Spleen (tissue), 11 donors: ENCODE measurements around the gene AMPH. TPM values are rescaled to one million over a fixed set of nuclear protein-coding genes. Genes with fewer than 3 reads are reported as not detected.

ENCODE experiments used
- DNase-seq: peaks from one replicate; pipeline ENCODE4 v3.0.0-alpha.2; 2020
- H3K27ac ChIP-seq, 8 donors: fragments of 200-600 bp; sonication (generic) in 7 of 8; 1 replicate in 4 of 8; 2 replicates in 4 of 8; pipeline versions ENCODE4 v1.5.0 to v1.8.0; 2016 to 2021; ENCODE audit warnings: inconsistent platforms in 4 of 8, mild to moderate bottlenecking in 4 of 8, moderate library complexity in 1 of 8
- H3K27me3 ChIP-seq, 7 donors: fragments of 200-600 bp; sonication (generic) in 6 of 7; replicated peaks in 1 of 7; 1 replicate in 4 of 7; 2 replicates in 3 of 7; pipeline versions ENCODE4 v1.5.0 to v1.8.0; 2016 to 2021; ENCODE audit warnings: inconsistent platforms in 3 of 7, mild to moderate bottlenecking in 1 of 7
- H3K36me3 ChIP-seq, 6 donors: fragments of 200-600 bp; sonication (generic) in 5 of 6; 1 replicate in 4 of 6; 2 replicates in 2 of 6; pipeline versions ENCODE4 v1.5.0 to v1.8.0; 2016 to 2021; ENCODE audit warnings: inconsistent platforms in 2 of 6
- H3K4me1 ChIP-seq, 6 donors: fragments of 200-600 bp; sonication (generic) in 5 of 6; 1 replicate in 3 of 6; 2 replicates in 3 of 6; pipeline versions ENCODE4 v1.5.0 to v1.8.0; 2016 to 2021; ENCODE audit warnings: inconsistent platforms in 3 of 6
- H3K4me3 ChIP-seq, 8 donors: fragments of 200-600 bp; sonication (generic) in 7 of 8; 1 replicate in 4 of 8; 2 replicates in 4 of 8; pipeline versions ENCODE4 v1.5.0 to v1.8.0; 2016 to 2021; ENCODE audit warnings: inconsistent platforms in 4 of 8, mild to moderate bottlenecking in 4 of 8, moderate library complexity in 2 of 8
- H3K9me3 ChIP-seq, 8 donors: fragments of 200-600 bp; sonication (generic) in 7 of 8; 1 replicate in 4 of 8; 2 replicates in 4 of 8; pipeline versions ENCODE4 v1.5.0 to v1.8.0; 2016 to 2021; ENCODE audit warnings: inconsistent platforms in 4 of 8
- POLR2A ChIP-seq, 3 donors: fragments of 450-650 bp; IDR thresholded peaks; one replicate each; pipeline ENCODE4 v1.5.1; 2017; ENCODE audit warnings: antibody characterized with exemption in 3 of 3, mild to moderate bottlenecking in 1 of 3
- POLR2AphosphoS5 ChIP-seq, 3 donors: sonication (generic); formaldehyde crosslinking; IDR thresholded peaks; one replicate each; pipeline ENCODE4 v1.5.1; 2017; ENCODE audit warnings: antibody characterized with exemption in 3 of 3
- WGBS, 5 donors: extraction: QIAGEN DNeasy Blood & Tissue Kit in 3 of 5; methylation state at CpG; one replicate each; pipeline versions ENCODE4 v1.1.5 to v1.1.7; 2013 to 2018; 5-methylcytosine and 5-hydroxymethylcytosine counted together
- intact Hi-C: fragments of 100-400 bp; cut with DNase I; formaldehyde crosslinking; loops from one replicate; pipeline ENCODE4 v1.15.0; 2023; ENCODE audit warnings: low total_unique reads
- polyA plus RNA-seq, 3 donors: library from polyadenylated mRNA; stranded (reverse); fragments of 200-250 nt; gene quantifications; one replicate each; pipeline ENCODE4 v1.2.1, GENCODE V29; 2013
- total RNA-seq, 7 donors: library from RNA; depleted of rRNA in 3 of 7; stranded (reverse); fragments of >200 nt in 3 of 7; fragmentation: NEBNext Ultra II Directional in 4 of 7; extraction: Animal tissue kit (Norgen Biotek cat#: 25700) in 4 of 7; gene quantifications; one replicate each; pipeline versions ENCODE4 v1.1.0 to v1.2.1, GENCODE V29; 2016 to 2021
- TF ChIP-seq, protein P1 (sequence below), 11 experiments: fragments of 200-600 bp in 7 of 11; fragments of 450-650 bp in 4 of 11; sonication (generic) in 4 of 11; IDR thresholded peaks in 8 of 11; conservative IDR thresholded peaks in 3 of 11; 1 replicate in 7 of 11; 2 replicates in 4 of 11; pipeline versions ENCODE4 v1.4.0 to v1.8.0; 2016 to 2021; ENCODE audit warnings: antibody characterized with exemption in 11 of 11, inconsistent platforms in 4 of 11, mild to moderate bottlenecking in 1 of 11
- donor health status: healthy with polysubstance abuse.
- donor health status: DM: no; HTN: no; CAD: no; lungs with moderate emphysema.
- donor health status: DM: no; HTN: no; CAD: no.
- donor health status: Bipolar disorder and iron deficiency.
- donor health status: healthy.
- donor health status: DM: no; HTN: no; CAD: no.
- donor health status: DM: yes; HTN: yes; CAD: no.

AMPH gene
- total and polyA plus RNA-seq, 10 donors: 0.09 to 10.3 (median 1.1) TPM

DNA sequence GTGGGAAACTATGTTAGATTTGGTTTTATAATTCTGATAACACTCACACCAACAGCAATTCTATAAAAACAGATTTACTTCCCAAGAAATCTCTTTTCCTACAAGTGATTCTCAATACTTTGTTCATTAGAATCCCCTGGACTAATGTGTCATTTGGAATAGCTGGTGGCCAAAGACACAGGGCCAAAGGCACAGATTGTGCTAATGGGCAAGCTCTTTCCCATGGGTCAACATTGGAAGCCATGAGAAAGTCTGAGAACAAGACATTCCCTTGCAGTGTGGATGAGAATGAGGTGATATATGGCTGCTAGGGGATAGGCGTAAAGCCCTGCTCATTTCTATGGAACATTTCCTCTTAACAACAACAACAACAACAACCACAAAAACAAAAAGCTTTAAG is 153.8 kb downstream of the AMPH start:
- H3K27me3 ChIP-seq: no peaks in the 10 kb centered on the region
- DNase-seq: no peak
- H3K36me3 ChIP-seq: no peaks in the 10 kb centered on the region
- WGBS, 5 donors: 94 to 100% (median 96%) methylated on average over 1 of the region's 1 CpG
- H3K4me1 ChIP-seq: no peaks in the 10 kb centered on the region
- peaks cover 0 to 9% (median 3%) of the 10 kb centered on the region in 8 donors for H3K9me3 ChIP-seq
- no peak for TF ChIP-seq POLR2A (IDR thresholded peaks at IDR 0.05)
- TF ChIP-seq POLR2AphosphoS5 (IDR thresholded peaks at IDR 0.05): no peak
- TF ChIP-seq, protein P1, sequence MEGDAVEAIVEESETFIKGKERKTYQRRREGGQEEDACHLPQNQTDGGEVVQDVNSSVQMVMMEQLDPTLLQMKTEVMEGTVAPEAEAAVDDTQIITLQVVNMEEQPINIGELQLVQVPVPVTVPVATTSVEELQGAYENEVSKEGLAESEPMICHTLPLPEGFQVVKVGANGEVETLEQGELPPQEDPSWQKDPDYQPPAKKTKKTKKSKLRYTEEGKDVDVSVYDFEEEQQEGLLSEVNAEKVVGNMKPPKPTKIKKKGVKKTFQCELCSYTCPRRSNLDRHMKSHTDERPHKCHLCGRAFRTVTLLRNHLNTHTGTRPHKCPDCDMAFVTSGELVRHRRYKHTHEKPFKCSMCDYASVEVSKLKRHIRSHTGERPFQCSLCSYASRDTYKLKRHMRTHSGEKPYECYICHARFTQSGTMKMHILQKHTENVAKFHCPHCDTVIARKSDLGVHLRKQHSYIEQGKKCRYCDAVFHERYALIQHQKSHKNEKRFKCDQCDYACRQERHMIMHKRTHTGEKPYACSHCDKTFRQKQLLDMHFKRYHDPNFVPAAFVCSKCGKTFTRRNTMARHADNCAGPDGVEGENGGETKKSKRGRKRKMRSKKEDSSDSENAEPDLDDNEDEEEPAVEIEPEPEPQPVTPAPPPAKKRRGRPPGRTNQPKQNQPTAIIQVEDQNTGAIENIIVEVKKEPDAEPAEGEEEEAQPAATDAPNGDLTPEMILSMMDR (IDR thresholded peaks at IDR 0.05 in 8 of 11, conservative IDR thresholded peaks at IDR 0.05 in 3 of 11): no peak
- intact Hi-C loops: no loop called here
- H3K27ac ChIP-seq: no peak overlapping the region
- no peak overlapping the region for H3K4me3 ChIP-seq

DNA sequence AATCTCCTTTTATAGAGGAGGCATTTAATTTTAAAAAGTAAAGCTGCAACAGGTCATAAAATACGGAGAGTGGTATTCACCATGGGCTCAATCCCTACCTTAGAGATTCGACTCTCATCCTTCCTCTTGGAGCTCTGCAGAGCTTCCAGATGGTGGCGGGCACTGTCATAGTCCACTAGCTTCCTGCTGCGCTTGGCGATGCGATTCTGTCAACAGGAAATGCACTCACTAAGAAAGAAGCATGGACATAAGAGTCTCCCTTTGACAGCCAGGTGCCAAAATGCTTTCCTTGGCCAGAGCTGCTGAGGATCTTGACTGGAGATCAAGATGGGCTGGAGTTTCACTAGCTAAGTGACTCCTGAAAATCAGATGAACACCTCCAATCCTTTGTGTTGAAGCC is 154.4 kb downstream of the AMPH start:
- WGBS, 5 donors: 72 to 86% (median 79%) methylated on average over 6 of the region's 6 CpGs

DNA sequence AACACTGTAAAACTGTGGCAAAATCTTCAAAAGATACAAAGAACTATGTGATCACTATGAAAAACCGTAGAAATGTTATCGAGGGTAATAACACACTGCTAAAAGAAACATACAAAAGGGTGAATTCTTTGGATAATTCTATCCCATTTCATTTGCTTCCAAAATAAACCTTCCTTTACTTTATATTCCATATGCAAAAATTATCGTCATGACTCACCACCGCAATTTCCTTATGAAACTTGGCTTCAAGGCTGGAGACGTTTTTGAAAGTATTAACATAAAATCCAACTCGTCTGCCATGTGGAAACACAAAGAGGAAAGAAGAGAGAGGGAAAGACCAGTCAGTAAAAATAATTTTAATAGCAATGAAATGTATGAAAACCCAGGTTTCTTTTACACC is 165.2 kb downstream of the AMPH start:
- 84 to 90% (median 85%) methylated on average over 6 of the region's 6 CpGs for WGBS, 5 donors
- DNase-seq: no peak
- H3K9me3 ChIP-seq: no peaks in the 10 kb centered on the region
- H3K27ac ChIP-seq: no peak overlapping the region
- H3K4me1 ChIP-seq: peaks cover 0 to 20% (median 0%) of the 10 kb centered on the region in 6 donors
- H3K36me3 ChIP-seq: no peaks in the 10 kb centered on the region
- no peaks in the 10 kb centered on the region for H3K27me3 ChIP-seq
- intact Hi-C loops: no loop called here
- no peak overlapping the region for H3K4me3 ChIP-seq
- TF ChIP-seq POLR2AphosphoS5 (IDR thresholded peaks at IDR 0.05) (no peak), POLR2A (IDR thresholded peaks at IDR 0.05) (no peak)
- TF ChIP-seq, protein P1 (IDR thresholded peaks at IDR 0.05 in 8 of 11, conservative IDR thresholded peaks at IDR 0.05 in 3 of 11): no peak

More for the DNA sequence above, 154.4 kb downstream of the AMPH start:
- H3K36me3 ChIP-seq: no peaks in the 10 kb centered on the region
- no peaks in the 10 kb centered on the region for H3K4me1 ChIP-seq
- intact Hi-C loops: no loop called here
- H3K27ac ChIP-seq: no peak overlapping the region
- no peak overlapping the region for H3K4me3 ChIP-seq
- no peak for DNase-seq
- TF ChIP-seq POLR2A (IDR thresholded peaks at IDR 0.05) (no peak), POLR2AphosphoS5 (IDR thresholded peaks at IDR 0.05) (no peak)
- TF ChIP-seq, protein P1 (IDR thresholded peaks at IDR 0.05 in 8 of 11, conservative IDR thresholded peaks at IDR 0.05 in 3 of 11): no peak
- no peaks in the 10 kb centered on the region for H3K27me3 ChIP-seq
- H3K9me3 ChIP-seq: peaks cover 0 to 9% (median 3%) of the 10 kb centered on the region in 8 donors

DNA sequence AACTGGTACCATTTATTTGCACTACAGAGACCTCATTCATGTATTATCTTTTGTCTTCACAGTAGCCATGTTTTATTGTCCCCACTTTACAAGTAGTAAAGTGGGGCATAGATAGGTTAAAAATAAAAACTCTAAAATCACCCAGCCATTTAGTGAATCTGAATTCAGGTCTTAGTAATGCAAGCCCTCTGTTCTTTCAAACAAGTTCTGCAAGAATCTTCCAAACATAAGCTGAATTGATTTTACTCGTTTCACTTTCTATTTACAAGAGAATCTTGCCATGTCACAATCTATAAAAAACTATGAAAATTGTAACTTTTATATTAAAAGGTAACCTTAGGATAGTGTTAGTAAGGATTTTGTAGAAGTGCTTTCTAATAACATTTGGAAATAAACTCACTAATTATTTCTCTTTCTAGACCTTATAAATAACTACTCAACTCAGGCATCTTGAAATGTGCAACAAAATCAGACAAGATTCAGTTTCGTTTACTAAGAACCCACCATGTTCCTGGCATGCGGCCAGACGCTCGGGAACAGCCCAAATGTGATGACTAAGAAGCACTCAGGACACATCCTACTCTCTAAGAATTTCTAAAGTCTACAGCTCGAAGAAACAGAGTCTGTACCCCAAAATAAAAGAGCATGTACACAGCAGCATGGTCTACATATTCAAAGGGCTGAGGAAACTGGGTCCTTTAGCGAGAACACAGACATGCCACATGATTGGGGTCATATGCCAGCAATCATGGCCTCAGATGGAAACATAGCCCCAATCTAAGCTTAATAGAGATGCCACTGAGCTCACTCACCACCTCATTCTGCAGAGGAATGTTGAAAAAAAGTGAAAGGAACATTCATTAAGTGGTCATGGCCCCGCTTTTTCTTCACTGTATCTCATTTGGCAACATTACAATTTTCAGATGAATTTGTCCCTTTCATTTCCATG is 167.6 kb downstream of the AMPH start:
- no peaks in the 10 kb centered on the region for H3K36me3 ChIP-seq
- DNase-seq: peak; percentile 88
- no peak for TF ChIP-seq POLR2AphosphoS5 (IDR thresholded peaks at IDR 0.05)
- no peak for TF ChIP-seq POLR2A (IDR thresholded peaks at IDR 0.05)
- TF ChIP-seq, protein P1 (IDR thresholded peaks at IDR 0.05 in 8 of 11, conservative IDR thresholded peaks at IDR 0.05 in 3 of 11): no peak
- H3K27me3 ChIP-seq: no peaks in the 10 kb centered on the region
- peaks cover 0 to 20% (median 0%) of the 10 kb centered on the region in 6 donors for H3K4me1 ChIP-seq
- intact Hi-C loops: no loop called here
- no peak overlapping the region for H3K4me3 ChIP-seq
- H3K9me3 ChIP-seq: no peaks in the 10 kb centered on the region
- H3K27ac ChIP-seq: peak overlapping the region in 4 of 8 donors; percentile 3 to 56 (median 40)
- 33 to 81% (median 47%) methylated on average over 8 of the region's 8 CpGs for WGBS, 5 donors
